ENCODE data around the gene DNAAF8.

GRCh38 chr16:4790871-4791270, 56.5 kb downstream of the DNAAF8 start:
- TF ChIP-seq POLR2A (IDR thresholded peaks at IDR 0.05), result no peak
- TF ChIP-seq CTCF (IDR thresholded peaks at IDR 0.05), result no peak

Data from tibial nerve (tissue), 3 donors.